GM12801 (cell line): Measurements from ENCODE around the gene IFNL4.
"Not testable (repeated sequence)": the region's sequence is repeated elsewhere in the genome, so short reads cannot be mapped to it uniquely, and the experiment has no call there.

Experiments
- CTCF ChIP-seq: IDR thresholded peaks from one replicate; pipeline ENCODE4 v1.5.1; 2011; ENCODE audit warnings: control low read depth; ENCODE audit not compliant: insufficient read length; ENCODE audit errors: extremely low read depth

Gene IFNL4

DNA sequence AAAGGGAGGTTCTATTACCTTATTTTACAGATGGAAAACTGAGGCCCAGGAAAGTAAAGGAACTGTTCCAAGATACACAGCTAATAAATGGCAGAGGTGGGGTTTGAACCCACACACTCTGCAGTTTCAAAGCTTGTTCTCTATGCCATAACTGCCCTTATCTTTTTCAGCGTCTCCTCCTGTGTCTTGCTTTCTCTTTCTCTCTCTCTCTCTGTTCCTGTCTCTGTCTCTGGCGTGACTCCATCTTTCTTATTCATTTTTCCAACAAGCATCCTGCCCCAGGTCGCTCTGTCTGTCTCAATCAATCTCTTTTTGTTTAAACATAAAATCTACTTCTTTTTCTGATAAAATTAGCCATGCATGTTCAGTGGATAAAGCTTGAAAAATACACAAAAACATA lies 3.2 kb upstream of the IFNL4 start:
- TF ChIP-seq CTCF, result no peak

- TF ChIP-seq CTCF, result no peak
These were observed 2.4 kb upstream of the IFNL4 start for GRCh38 chr19:39251081-39251480.

GRCh38 chr19:39247701-39248664 lies 673 bp downstream of the IFNL4 start:
- no peak for TF ChIP-seq CTCF

DNA sequence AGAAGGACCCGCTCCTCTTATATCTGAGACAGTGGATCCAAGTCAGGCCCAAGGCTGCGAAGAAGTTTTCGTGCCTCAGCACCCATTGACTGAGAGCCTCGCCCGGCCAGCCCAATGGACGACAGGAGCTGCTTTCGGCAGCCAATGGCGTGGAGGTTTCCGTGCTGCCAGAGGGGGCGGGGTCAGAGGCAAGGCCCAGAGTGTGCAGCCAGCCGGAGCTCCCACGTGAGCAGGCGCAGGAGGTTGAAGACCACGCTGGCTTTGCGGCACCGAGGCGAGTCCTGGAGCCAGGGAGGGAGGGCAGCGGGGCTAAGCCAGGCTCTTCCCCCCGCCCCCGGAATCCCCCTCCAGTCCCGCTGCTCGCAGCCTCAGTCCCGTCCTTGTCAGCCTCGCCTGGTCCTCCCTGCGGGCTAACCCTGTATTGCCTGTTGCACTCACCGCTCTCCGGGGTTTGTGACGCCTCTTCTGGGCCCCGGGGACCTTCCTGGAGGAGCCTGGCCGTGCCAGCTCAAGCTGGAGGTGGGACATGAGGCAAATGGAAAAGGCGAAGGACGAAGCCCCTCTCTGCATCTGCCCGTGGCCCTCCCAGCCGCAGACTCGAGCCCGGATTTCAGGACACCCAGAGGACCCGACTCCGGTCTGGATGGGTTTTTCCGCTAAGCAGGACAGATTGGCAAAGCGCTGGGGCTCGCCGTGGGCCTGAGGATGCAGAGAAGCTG lies 1.5 kb downstream of the IFNL4 start:
- TF ChIP-seq CTCF, result no peak

DNA sequence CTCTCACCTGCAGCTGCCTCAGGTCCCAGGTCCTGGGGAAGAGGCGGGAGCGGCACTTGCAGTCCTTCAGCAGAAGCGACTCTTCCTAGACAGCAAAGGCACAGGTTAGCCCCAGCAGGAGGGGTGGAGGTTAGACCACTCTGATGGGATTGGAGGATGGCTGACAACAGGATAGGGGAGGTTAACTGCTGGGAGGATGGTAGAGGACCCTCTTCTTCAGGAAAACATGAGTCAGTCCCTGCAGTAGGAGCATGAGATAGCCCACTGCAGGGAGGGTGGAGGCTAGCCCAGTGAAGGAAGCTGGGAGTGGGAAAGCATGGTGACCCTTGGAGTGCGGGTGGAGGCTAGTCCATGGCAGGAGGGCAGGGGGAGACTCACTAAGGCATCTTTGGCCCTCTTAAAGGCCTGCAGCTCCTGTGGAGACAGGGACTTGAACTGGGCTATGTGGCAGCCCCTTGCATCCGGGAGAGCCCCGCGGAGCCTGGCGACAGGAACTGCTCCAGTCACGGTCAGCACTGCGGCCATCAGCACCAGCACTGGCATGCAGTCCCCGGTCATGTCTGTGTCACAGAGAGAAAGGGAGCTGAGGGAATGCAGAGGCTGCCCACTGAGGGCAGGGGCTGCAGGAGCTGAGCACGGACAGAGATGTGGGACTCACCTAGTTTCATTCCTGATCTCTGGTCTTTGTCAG lies 4.1 kb downstream of the IFNL4 start, which contains the start of gene IFNL3:
TSS of gene IFNL3 (minus strand) at position 597 of the 691 bp plus-strand sequence. CDS start at position 558, 39 bp downstream.
- TF ChIP-seq CTCF, result not testable (repeated sequence)

GRCh38 chr19:39240421-39240820 lies 8.2 kb downstream of the IFNL4 start:
- TF ChIP-seq CTCF, result no peak

DNA sequence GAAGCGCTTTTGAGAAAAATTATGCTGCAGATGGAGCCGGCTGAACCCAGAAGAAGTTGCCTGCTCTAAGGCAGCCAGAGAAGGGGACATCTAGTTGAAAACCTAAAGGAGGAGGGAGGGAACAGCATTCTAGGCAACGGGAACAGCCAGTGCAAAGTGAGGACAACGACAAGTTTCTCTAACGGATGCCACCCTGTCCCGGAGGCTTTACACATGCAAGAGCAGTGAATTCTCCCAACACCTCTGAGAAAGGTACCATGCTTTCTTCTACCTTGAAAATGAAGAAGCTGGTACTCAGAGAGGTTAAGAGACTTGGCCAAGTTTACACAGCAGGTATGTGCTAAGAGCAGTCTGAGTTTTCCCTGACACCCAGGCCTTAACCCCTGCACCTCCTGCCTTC lies 9.7 kb downstream of the IFNL4 start:
- TF ChIP-seq CTCF, result no peak
